HG03175 (cell line): ENCODE measurements around the gene GABRP.
"Not testable (repeated sequence)": the region's sequence is repeated elsewhere in the genome, so short reads cannot be mapped to it uniquely, and the experiment has no call there.

Source experiments
- ATAC-seq: cut with Tn5 transposase; IDR thresholded peaks from one replicate; pipeline ENCODE4 v1.9.1; 2021; ENCODE audit warnings: mild to moderate bottlenecking, moderate library complexity; ENCODE audit not compliant: unreplicated experiment

Gene GABRP

GRCh38 chr5:170791325-170791954 lies 7.9 kb downstream of the GABRP start:
- ATAC-seq = peak; percentile 66

DNA sequence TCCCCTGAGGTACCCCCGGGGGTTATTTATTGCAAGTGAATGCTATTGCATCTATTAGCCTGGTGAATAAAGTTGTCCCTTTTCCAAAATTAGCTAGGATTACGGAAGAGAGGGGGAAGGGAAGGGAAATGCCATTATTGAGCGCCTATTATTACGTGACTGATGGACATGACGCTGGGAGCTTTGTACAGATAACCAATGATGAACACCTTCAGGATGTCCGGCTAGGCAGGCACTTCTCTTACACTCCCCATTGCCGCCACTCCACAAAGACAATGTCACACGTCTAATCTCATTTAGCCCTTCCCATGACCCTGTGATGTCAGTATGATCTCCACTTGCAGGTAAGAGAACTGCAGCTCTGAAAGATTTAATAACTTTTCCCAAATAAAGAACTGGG lies 9.4 kb downstream of the GABRP start:
- no peak for ATAC-seq

DNA sequence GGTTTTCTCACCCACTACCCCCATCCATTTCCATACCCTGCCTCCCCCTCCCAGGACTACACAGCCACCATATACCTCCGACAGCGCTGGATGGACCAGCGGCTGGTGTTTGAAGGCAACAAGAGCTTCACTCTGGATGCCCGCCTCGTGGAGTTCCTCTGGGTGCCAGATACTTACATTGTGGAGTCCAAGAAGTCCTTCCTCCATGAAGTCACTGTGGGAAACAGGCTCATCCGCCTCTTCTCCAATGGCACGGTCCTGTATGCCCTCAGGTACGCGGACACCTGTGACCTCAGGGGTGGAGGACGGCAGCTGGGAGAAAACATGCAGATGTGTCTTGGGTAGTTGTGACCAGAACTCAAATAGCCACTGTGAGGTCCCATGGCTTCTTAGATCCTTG lies 11.6 kb downstream of the GABRP start:
- no peak for ATAC-seq

DNA sequence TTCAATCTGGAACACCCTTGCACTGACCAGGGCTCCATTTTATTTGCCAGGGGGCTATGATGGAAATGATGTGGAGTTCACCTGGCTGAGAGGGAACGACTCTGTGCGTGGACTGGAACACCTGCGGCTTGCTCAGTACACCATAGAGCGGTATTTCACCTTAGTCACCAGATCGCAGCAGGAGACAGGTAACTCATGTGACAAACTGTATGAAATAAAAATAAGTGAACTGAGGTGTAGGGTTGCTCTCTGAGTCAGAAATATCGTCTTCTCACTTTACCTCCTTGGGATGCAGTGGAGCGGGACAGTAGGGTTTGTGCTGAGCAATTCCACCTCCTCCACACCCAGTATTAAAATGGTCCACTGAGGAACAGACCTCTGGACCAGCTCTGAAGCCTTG lies 22.1 kb downstream of the GABRP start:
- no peak for ATAC-seq

- no peak for ATAC-seq
Measured at GRCh38 chr5:170809551-170809950, 26.0 kb downstream of the GABRP start.

DNA sequence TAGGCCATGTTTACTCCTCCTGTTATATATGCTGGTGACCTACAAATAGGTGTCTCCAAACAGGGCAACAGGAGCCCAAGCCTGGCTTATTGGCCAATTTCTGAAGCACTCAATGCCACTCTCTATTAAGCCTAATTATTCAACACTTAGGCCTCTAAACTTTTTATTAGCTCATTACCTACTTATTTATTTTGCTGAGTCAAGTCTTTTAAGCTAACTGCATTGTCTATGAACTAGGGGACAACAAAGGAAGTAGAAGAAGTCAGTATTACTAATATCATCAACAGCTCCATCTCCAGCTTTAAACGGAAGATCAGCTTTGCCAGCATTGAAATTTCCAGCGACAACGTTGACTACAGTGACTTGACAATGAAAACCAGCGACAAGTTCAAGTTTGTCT lies 28.2 kb downstream of the GABRP start:
- ATAC-seq = no peak

DNA sequence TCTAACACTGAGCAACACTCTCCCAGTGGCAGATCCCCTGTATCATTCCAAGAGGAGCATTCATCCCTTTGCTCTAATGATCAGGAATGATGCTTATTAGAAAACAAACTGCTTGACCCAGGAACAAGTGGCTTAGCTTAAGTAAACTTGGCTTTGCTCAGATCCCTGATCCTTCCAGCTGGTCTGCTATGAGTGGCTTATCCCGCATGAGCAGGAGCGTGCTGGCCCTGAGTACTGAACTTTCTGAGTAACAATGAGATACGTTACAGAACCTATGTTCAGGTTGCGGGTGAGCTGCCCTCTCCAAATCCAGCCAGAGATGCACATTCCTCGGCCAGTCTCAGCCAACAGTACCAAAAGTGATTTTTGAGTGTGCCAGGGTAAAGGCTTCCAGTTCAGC lies 29.7 kb downstream of the GABRP start:
- no peak for ATAC-seq

- ATAC-seq = no peak
Measured at GRCh38 chr5:170817195-170817594, 33.7 kb downstream of the GABRP start.

DNA sequence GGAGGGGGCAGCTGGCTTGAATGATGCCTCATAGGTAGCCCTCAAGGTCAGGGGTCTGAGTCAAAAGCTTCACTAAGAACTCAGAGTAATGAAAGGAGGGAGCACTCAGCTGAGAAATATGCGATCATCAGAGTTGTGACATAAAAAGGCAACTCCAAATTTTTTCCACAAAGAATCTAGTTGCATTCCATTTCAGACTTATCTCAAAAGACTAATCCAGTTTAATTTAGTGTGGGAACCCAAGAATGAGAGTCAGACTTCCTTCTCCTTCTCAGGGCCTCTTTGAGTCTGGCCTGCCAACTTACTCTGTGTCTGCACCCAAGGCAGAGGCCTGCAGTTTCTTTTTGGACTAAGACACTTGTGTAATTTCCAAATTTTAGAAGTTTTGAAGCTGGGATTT lies 34.7 kb downstream of the GABRP start:
- no peak for ATAC-seq

DNA sequence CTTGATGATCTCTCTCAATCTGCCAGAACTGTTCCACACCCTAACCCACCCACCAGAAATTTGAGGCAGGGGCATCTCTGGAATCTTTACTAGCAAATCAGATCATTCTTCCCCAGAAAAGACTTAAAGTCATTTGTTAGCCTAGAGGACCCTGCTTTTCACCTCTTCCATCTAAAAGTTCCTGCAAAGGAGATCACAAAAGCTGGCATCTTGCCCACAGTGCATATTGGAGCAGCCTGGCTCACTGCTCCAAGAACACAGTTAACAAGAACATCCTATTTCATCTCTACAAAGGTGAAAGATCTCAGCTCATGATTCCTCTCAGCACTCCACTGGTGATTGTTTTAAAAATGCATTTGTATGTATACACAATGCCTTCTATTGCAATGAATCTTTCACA lies 36.3 kb downstream of the GABRP start:
- ATAC-seq = no peak

GRCh38 chr5:170821257-170821800 lies 37.8 kb downstream of the GABRP start:
- ATAC-seq = no peak

DNA sequence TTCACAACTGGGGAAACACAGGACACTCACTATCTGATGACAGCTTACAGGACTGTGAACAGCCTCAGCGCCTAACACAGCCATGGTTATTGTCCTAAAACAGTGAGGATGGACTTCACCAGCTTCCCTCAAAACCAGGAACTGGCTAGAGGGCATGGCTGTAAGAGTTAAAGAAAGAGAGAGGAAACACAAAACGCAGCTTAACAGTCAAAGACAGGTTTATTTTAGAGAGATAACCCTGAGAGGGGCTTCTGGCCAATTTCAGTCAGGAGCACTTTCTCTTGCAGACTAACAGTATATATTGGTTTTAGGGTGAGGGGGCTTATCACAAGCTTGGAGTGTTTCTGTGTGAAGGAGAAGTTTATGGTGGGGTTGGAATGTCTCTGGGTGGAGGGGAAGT lies 42.6 kb downstream of the GABRP start:
- ATAC-seq = no peak

DNA sequence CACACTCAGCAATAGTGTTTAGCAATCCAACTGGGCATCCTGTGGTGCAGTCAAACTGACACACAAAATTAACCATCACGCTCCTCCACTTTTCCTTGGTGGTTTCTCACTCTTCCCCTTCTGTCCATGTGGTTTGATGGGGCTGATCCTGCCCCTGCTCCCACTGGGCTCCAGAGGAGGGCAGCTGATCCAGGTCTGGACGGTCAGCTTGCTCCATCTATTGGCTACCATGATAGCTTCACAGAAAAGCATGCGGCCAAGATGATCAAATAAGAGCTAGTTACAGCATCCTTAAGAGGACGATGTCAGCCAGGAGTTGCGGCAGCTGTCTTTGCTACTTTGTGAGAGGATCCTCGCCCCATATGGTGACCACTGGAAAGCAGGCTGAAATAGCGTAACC lies 48.7 kb downstream of the GABRP start:
- no peak for ATAC-seq

GRCh38 chr5:170833981-170834380 lies 50.5 kb downstream of the GABRP start:
- ATAC-seq = not testable (repeated sequence)

DNA sequence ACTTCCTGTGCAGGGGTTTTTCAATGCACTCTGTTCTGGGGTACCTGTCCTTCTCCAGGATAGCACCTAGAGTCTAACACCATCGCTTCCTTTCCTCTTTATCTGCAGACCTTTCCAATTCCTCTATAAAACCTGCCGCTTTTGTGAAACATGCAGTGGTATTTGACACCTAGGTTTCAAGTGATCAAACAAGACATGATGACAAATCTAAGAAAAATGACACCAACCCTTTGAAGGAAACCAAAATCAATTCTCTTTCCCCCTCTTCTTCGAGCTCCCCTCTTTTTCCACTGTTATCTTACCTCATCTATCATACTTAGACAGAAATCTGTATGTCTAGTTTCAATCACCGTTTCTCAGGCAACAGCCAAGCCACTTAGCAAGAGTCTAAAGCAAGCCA lies 52.7 kb downstream of the GABRP start:
- ATAC-seq = no peak

- peak; percentile 86 for ATAC-seq
Measured at GRCh38 chr5:170843870-170844269, 60.3 kb downstream of the GABRP start.

- no peak for ATAC-seq
Measured at GRCh38 chr5:170844651-170845050, 61.1 kb downstream of the GABRP start.

GRCh38 chr5:170846416-170846815 lies 62.9 kb downstream of the GABRP start:
- ATAC-seq = no peak

DNA sequence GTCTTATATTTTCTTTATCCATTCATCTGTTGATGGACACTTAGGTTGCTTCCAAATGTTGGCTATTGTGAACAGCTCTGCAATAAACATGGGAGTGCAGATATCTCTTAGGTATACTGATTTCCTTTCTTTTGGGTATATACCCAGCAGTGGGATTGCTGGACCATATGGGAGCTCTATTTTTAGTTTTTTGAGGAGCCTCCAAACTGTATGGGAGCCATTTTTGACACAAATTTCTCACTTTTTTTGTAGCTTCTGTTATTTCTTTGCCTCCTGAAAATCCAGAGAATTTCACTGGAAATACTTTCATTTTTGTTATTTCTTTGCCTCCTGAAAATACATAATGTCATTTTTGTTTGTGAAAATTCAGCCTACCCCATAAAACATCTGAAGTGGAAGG lies 63.3 kb downstream of the GABRP start:
- ATAC-seq = no peak

DNA sequence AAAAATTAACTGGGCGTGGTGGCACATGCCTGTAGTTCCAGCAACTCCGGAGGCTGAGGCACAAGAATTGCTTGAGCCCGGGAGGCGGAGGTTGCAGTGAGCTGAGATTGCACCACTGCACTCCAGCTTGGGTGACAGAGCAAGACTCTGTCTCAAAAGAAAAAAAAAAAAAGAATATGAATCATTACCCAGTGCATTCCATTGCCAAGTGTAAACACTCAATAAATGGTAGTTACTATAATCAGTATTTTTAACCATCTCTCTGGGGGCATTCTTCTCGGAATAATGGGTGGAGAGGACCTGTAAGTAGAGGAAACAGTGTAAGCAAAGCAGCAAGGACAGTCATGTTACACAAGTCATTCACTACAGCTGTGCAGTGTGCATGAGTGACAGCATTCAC lies 64.5 kb downstream of the GABRP start:
- no peak for ATAC-seq

- no peak for ATAC-seq
Measured at GRCh38 chr5:170849374-170849773, 65.8 kb downstream of the GABRP start.

DNA sequence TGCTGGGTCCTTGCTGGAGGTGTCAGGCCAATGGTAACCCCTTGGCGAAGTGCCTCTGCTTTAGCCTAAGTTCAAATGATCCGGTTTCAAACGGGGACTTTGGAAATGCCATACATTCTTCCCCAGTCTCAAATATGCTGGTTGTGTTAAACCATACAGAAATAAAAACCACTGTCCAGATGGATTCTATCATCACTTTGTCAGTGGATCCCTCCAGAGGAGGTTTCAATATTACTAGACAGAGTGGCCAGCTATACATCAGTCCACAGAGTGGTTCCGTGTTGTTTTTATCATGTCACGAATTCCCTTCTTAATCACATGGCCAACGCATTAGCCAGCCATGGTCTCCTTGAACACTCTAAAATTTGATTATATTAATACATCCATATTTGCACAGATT lies 71.0 kb downstream of the GABRP start:
- no peak for ATAC-seq

- peak; percentile 78 for ATAC-seq
Measured at GRCh38 chr5:170857066-170857465, 73.5 kb downstream of the GABRP start.
